K562 (cell line): ENCODE measurements around the gene SMIM17. TPM values are rescaled to one million over a fixed set of nuclear protein-coding genes. Genes with fewer than 3 reads are reported as not detected.

ENCODE experiments used
- ATAC-seq: fragments of 200-7000 bp; cut with Tn5 transposase; 3 replicates; pipeline ENCODE4 v1.9.1; 2020; ENCODE audit warnings: moderate library complexity
- BruUV-seq: library from RNA; stranded (reverse); fragments of 400-500 nt; replicated peaks from 2 replicates; lab custom pipeline; 2021; lab: Mats Ljungman, UMichigan
- CTCF ChIA-PET: fragments of 300-600 bp; formaldehyde crosslinking; extraction: SDS; loops from one replicate; lab custom pipeline; 2021; ENCODE audit warnings: low intra/inter-chr PET ratio; lab: Yijun Ruan, JAX
- POLR2A ChIA-PET: fragments of 300-600, 350-650 bp; sonication (Branson Sonifier 250); formaldehyde crosslinking; extraction: SDS; loops from one replicate; lab custom pipeline; 2021; ENCODE audit warnings: antibody characterized with exemption, inconsistent platforms; lab: Yijun Ruan, JAX
- DNase-seq, 4 experiments: peaks; one replicate each; pipeline versions ENCODE4 v3.0.0 to v3.0.0-alpha.2; 2011 to 2018; ENCODE audit warnings: low spot score in 3 of 4, mixed read lengths in 3 of 4; ENCODE audit errors: extremely low read depth in 1 of 4
- FAIRE-seq: peaks from 2 replicates; lab custom pipeline; 2011; peaks lifted over from hg19 to GRCh38; lab: Jason Lieb, UNC
- H2AFZ ChIP-seq: 2 replicates; pipeline ENCODE4 v1.6.0; 2011; ENCODE audit warnings: low read depth, low read length, control low read depth, inconsistent platforms
- H3K27ac ChIP-seq: fragments of 200-600 bp; 3 replicates; pipeline ENCODE4 v1.8.0; 2011; ENCODE audit warnings: low read depth, mild to moderate bottlenecking, control low read depth, inconsistent platforms, low read length, moderate library complexity, mixed read lengths; ENCODE audit errors: extremely low read depth
- H3K27me3 ChIP-seq, 2 experiments: fragments of 300-600 bp in 1 of 2; 2 replicates in 1 of 2; 3 replicates in 1 of 2; pipeline versions ENCODE4 v1.6.0 to v1.8.0; 2011; ENCODE audit warnings: inconsistent platforms in 2 of 2, low read length in 2 of 2, mild to moderate bottlenecking in 1 of 2, mixed read lengths in 1 of 2, moderate library complexity in 1 of 2; ENCODE audit not compliant: control insufficient read depth in 2 of 2, insufficient read depth in 2 of 2
- H3K36me3 ChIP-seq: fragments of 300-600 bp; 3 replicates; pipeline ENCODE4 v1.8.0; 2011; ENCODE audit warnings: mild to moderate bottlenecking, low read length, inconsistent platforms; ENCODE audit not compliant: control insufficient read depth, insufficient read depth
- H3K4me1 ChIP-seq, 2 experiments: fragments of 200-600 bp in 1 of 2; replicated peaks in 1 of 2; 2 replicates in 1 of 2; 3 replicates in 1 of 2; pipeline versions ENCODE4 v1.5.1 to v1.8.0; 2011; ENCODE audit warnings: inconsistent platforms in 2 of 2, low read length in 2 of 2, mild to moderate bottlenecking in 1 of 2, mixed read lengths in 1 of 2, moderate library complexity in 1 of 2; ENCODE audit not compliant: control insufficient read depth in 2 of 2, insufficient read depth in 2 of 2
- H3K4me2 ChIP-seq: 2 replicates; pipeline ENCODE4 v1.6.1; 2011; ENCODE audit warnings: low read length, control low read depth, inconsistent platforms, mixed read lengths; ENCODE audit not compliant: insufficient read depth
- H3K4me3 ChIP-seq: fragments of 200-600 bp; sonication (generic), shearing (Covaris generic); 2 replicates; pipeline ENCODE4 v1.5.1; 2016; ENCODE audit warnings: control low read depth, inconsistent platforms
- H3K79me2 ChIP-seq: fragments of 200-600 bp; 3 replicates; pipeline ENCODE4 v1.8.0; 2011; ENCODE audit warnings: low read length, inconsistent platforms; ENCODE audit not compliant: control insufficient read depth, insufficient read depth
- H3K9ac ChIP-seq, 2 experiments: 2 replicates each; pipeline versions ENCODE4 v1.6.0 to v1.6.1; 2011; ENCODE audit warnings: low read depth in 2 of 2, low read length in 2 of 2, control low read depth in 1 of 2, inconsistent platforms in 1 of 2, mild to moderate bottlenecking in 1 of 2, mixed read lengths in 1 of 2; ENCODE audit not compliant: insufficient read depth in 1 of 2
- H3K9me1 ChIP-seq: one replicate; pipeline ENCODE4 v1.6.0; 2011; ENCODE audit warnings: inconsistent platforms, mild to moderate bottlenecking, low read length, moderate library complexity; ENCODE audit not compliant: control insufficient read depth, insufficient read depth
- H3K9me3 ChIP-seq: replicated peaks from 2 replicates; pipeline ENCODE4 v1.5.1; 2011; ENCODE audit warnings: low read depth, low read length, inconsistent platforms; ENCODE audit not compliant: control insufficient read depth, insufficient read depth
- H4K20me1 ChIP-seq: replicated peaks from 2 replicates; pipeline ENCODE4 v1.6.1; 2011; ENCODE audit warnings: low read length, inconsistent platforms, mixed read lengths; ENCODE audit not compliant: control insufficient read depth, insufficient read depth
- CLOCK ChIP-seq: fragments of 250-450 bp; sonication (Bioruptor Pico); IDR thresholded peaks from 2 replicates; pipeline ENCODE4 v1.4.0; 2020; ENCODE audit warnings: mild to moderate bottlenecking, moderate library complexity, borderline replicate concordance
- EGR1 ChIP-seq: fragments of 450-650 bp; conservative IDR thresholded peaks from 2 replicates; pipeline ENCODE4 v1.6.1; 2017; ENCODE audit warnings: mild to moderate bottlenecking
- MTA2 ChIP-seq: fragments of 450-650 bp; IDR thresholded peaks from 2 replicates; pipeline ENCODE4 v1.6.1; 2016; ENCODE audit warnings: low read depth
- SIRT6 ChIP-seq: IDR thresholded peaks from one replicate; pipeline ENCODE4 v1.6.1; 2012; ENCODE audit warnings: low read depth, mild to moderate bottlenecking, control low read depth, inconsistent platforms, low read length, moderate library complexity
- SIX5 ChIP-seq, 2 experiments: IDR thresholded peaks; 2 replicates each; pipeline ENCODE4 v1.6.1; 2011; ENCODE audit warnings: low read length in 2 of 2, borderline replicate concordance in 1 of 2, low read depth in 1 of 2, mild to moderate bottlenecking in 1 of 2, moderate library complexity in 1 of 2; ENCODE audit not compliant: insufficient read depth in 1 of 2
- YY1 ChIP-seq, 3 experiments: IDR thresholded peaks; 2 replicates each; pipeline ENCODE4 v1.6.1; 2011; ENCODE audit warnings: low read length in 2 of 3, mild to moderate bottlenecking in 2 of 3, moderate library complexity in 2 of 3, borderline replicate concordance in 1 of 3, control low read depth in 1 of 3, low read depth in 1 of 3; ENCODE audit not compliant: insufficient read depth in 3 of 3, insufficient replicate concordance in 2 of 3, control insufficient read depth in 1 of 3, insufficient read length in 1 of 3; ENCODE audit errors: extremely low read depth in 1 of 3
- ZNF449 ChIP-seq: fragments of 250-450 bp; sonication (Bioruptor Pico); IDR thresholded peaks from 2 replicates; pipeline ENCODE4 v1.8.0; 2022; ENCODE audit warnings: moderate library complexity, mild to moderate bottlenecking, inconsistent platforms
- WGBS: fragments of 100-300 bp; shearing (Covaris generic); methylation state at CpG from one replicate; pipeline ENCODE4 v1.1.6; 2016; ENCODE audit warnings: low coverage, mixed read lengths; ENCODE audit not compliant: insufficient coverage; ENCODE audit errors: missing lambda C conversion rate; 5-methylcytosine and 5-hydroxymethylcytosine counted together
- in situ Hi-C: fragments of 300-500 bp; cut with MboI; formaldehyde crosslinking; loops from 4 replicates; pipeline ENCODE4 v1.15.0; 2018; ENCODE audit warnings: inconsistent platforms, mixed read lengths
- intact Hi-C: fragments of 100-400 bp; cut with micrococcal nuclease; formaldehyde crosslinking; loops from 2 replicates; pipeline ENCODE4 v1.14.2; 2022
- polyA plus RNA-seq, 8 experiments: library from polyadenylated mRNA; depleted of rRNA in 4 of 8; stranded (reverse) in 5 of 8; unstranded in 3 of 8; fragments of >200 nt; fragmentation: Nextera tagmentation in 2 of 8; fragmentation: Illumina TruSeq in 1 of 8; extraction: Ambion mirVana in 2 of 8; extraction: Trizol in 1 of 8; gene quantifications; 2 replicates each; pipeline versions ENCODE4 v1.2.1 to v1.2.3, GENCODE V29; 2011 to 2014; ENCODE audit warnings: inconsistent platforms in 1 of 8, missing spikeins in 1 of 8
- total RNA-seq, 7 experiments: library from RNA; depleted of rRNA in 6 of 7; stranded (reverse); fragments of >200 nt in 6 of 7; fragmentation: Illumina TruSeq in 2 of 7; extraction: Trizol in 2 of 7; gene quantifications; 2 replicates each; pipeline versions ENCODE4 v1.2.1 to v1.2.3, GENCODE V29; 2011 to 2021; ENCODE audit warnings: low replicate concordance in 1 of 7
- TF ChIP-seq, protein P1 (sequence below), 2 experiments: fragments of 450-650 bp; IDR thresholded peaks; 2 replicates each; pipeline ENCODE4 v1.6.1; 2016; ENCODE audit warnings: mild to moderate bottlenecking in 2 of 2, borderline replicate concordance in 1 of 2, low read depth in 1 of 2, moderate library complexity in 1 of 2

Gene SMIM17
- total and polyA plus RNA-seq, 9 of the 15 experiments (the other 6 are each of a cell fraction or from before 2014, with no cell fraction given) = not detected

GRCh38 chr19:56601375-56601774 is 41.6 kb upstream of the SMIM17 start:
- H3K9me3 ChIP-seq = no peaks in the 10 kb centered on the region; the same call in 1 of the 2 replicates
- 11% methylated on average over 3 of the region's 3 CpGs for WGBS
- ChIA-PET POLR2A (no interaction called here), CTCF (no interaction called here)
- FAIRE-seq (no peak), DNase-seq (no peak), ATAC-seq (no peak)
- H4K20me1 ChIP-seq = no peaks in the 10 kb centered on the region
- no peaks in the 10 kb centered on the region for H3K9me1 ChIP-seq
- H2AFZ ChIP-seq = no peak overlapping the region
- no peak overlapping the region for H3K4me2 ChIP-seq
- no peak overlapping the region for H3K9ac ChIP-seq
- H3K4me1 ChIP-seq = no peaks in the 10 kb centered on the region
- no peaks in the 10 kb centered on the region for H3K36me3 ChIP-seq
- BruUV-seq = no TSS peak
- H3K27me3 ChIP-seq = no peaks in the 10 kb centered on the region
- in situ Hi-C loops = no loop called here
- no peak overlapping the region for H3K4me3 ChIP-seq
- no peak overlapping the region for H3K27ac ChIP-seq
- no peaks in the 10 kb centered on the region for H3K79me2 ChIP-seq
- intact Hi-C loops = no loop called here
- TF ChIP-seq MTA2 = no peak
- no peak for TF ChIP-seq EGR1
- no peak for TF ChIP-seq YY1 (IDR thresholded peaks at IDR 0.05; ENCODE audit: borderline replicate concordance in 1 of 3, control insufficient read depth in 1 of 3, extremely low read depth in 1 of 3, insufficient read depth in 3 of 3, insufficient read length in 1 of 3, insufficient replicate concordance in 2 of 3, low read depth in 1 of 3, low read length in 2 of 3)
- no peak for TF ChIP-seq CLOCK
- no peak for TF ChIP-seq SIRT6
- TF ChIP-seq SIX5 (IDR thresholded peaks at IDR 0.05; ENCODE audit: borderline replicate concordance in 1 of 2, insufficient read depth in 1 of 2, low read depth in 1 of 2, low read length in 2 of 2) = no peak
- TF ChIP-seq, protein P1, sequence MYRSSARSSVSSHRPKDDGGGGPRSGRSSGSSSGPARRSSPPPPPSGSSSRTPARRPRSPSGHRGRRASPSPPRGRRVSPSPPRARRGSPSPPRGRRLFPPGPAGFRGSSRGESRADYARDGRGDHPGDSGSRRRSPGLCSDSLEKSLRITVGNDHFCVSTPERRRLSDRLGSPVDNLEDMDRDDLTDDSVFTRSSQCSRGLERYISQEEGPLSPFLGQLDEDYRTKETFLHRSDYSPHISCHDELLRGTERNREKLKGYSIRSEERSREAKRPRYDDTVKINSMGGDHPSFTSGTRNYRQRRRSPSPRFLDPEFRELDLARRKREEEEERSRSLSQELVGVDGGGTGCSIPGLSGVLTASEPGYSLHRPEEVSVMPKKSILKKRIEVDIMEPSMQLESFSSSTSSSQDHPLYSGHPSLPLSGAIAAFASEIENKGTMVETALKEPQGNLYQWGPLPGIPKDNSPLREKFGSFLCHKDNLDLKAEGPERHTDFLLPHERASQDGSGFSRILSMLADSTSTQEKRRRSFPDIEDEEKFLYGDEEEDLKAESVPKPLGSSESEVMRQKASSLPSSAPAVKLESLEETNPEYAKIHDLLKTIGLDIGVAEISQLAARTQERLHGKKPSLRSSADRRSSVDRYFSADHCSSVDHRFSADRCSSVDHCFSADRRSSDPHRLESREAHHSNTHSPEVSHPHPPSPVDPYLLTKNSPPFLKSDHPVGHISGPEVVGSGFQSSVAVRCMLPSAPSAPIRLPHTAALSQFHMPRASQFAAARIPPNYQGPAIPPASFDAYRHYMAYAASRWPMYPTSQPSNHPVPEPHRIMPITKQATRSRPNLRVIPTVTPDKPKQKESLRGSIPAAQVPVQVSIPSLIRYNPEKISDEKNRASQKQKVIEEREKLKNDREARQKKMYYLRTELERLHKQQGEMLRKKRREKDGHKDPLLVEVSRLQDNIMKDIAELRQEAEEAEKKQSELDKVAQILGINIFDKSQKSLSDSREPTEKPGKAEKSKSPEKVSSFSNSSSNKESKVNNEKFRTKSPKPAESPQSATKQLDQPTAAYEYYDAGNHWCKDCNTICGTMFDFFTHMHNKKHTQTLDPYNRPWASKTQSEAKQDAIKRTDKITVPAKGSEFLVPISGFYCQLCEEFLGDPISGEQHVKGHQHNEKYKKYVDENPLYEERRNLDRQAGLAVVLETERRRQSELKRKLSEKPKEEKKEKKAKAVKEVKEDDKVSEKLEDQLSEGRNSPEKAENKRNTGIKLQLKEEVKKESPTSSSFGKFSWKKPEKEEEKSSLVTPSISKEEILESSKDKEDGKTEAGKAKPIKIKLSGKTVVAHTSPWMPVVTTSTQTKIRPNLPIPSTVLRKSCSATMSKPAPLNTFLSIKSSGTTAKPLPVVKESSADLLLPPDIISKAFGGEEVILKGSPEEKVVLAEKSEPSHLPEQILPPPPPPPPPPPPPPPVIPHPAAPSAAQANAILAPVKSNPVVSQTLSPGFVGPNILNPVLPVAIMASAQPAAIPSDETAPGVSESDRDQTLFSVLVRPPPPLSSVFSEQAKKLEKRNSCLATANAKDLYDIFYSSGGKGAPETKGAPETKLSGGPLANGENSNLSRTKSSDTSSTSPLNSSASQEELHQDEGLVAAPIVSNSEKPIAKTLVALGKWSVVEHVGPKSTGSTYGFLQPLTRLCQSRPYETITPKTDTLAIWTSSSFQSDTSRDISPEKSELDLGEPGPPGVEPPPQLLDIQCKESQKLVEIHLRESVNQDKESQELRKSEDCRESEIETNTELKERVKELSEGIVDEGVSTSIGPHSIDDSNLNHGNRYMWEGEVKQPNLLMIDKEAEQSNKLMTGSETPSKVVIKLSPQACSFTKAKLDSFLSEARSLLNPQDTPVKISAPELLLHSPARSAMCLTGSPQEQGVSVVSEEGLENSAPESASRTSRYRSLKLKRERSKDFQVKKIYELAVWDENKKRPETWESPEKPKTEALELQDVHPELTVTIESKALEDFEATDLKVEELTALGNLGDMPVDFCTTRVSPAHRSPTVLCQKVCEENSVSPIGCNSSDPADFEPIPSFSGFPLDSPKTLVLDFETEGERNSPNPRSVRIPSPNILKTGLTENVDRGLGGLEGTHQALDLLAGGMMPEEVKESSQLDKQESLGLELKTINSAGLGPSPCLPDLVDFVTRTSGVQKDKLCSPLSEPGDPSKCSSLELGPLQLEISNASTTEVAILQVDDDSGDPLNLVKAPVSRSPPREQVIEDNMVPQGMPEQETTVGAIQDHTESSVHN (IDR thresholded peaks at IDR 0.05; ENCODE audit: borderline replicate concordance in 1 of 2, low read depth in 1 of 2) = no peak
- no peak for TF ChIP-seq ZNF449 (CRISPR knock-in tag)
